K562 (cell line): ENCODE results near the gene SAP30BP.

Experiments
- CBFA2T2 ChIP-seq: fragments of 450-650 bp; conservative IDR thresholded peaks from 2 replicates; pipeline ENCODE4 v1.6.1; 2017; ENCODE audit warnings: mild to moderate bottlenecking
- GATA2 ChIP-seq: sonication (generic); formaldehyde crosslinking; IDR thresholded peaks from 2 replicates; pipeline ENCODE4 v1.4.0; 2020; ENCODE audit warnings: mild to moderate bottlenecking, missing genetic modification reagents
- JUND ChIP-seq, 2 experiments: IDR thresholded peaks; 2 replicates in 1 of 2; 3 replicates in 1 of 2; pipeline ENCODE4 v1.6.1; 2011; ENCODE audit warnings: borderline replicate concordance in 2 of 2, low read depth in 2 of 2, low read length in 2 of 2, improper control_type of control experiment in 1 of 2, missing biosample characterization in 1 of 2, missing genetic modification characterization in 1 of 2, missing genetic modification reagents in 1 of 2
- KDM4B ChIP-seq, 2 experiments: fragments of 450-650 bp in 1 of 2; sonication (generic) in 1 of 2; IDR thresholded peaks; 2 replicates each; pipeline ENCODE4 v1.6.1; 2016 to 2017; ENCODE audit warnings: borderline replicate concordance in 2 of 2, antibody characterized with exemption in 1 of 2, low read depth in 1 of 2, mild to moderate bottlenecking in 1 of 2
- MEF2D ChIP-seq: conservative IDR thresholded peaks from 2 replicates; pipeline ENCODE4 v1.6.1; 2016; ENCODE audit warnings: low read depth, missing genetic modification characterization, missing compliant biosample characterization
- MLX ChIP-seq, 2 experiments: fragments of 450-650 bp in 1 of 2; sonication (generic) in 1 of 2; formaldehyde crosslinking; conservative IDR thresholded peaks; 2 replicates each; pipeline versions ENCODE4 v1.4.0 to v1.8.1; 2020 to 2022; ENCODE audit warnings: mild to moderate bottlenecking in 1 of 2, missing genetic modification reagents in 1 of 2
- PATZ1 ChIP-seq: fragments of 250-450 bp; sonication (Bioruptor Pico); IDR thresholded peaks from 2 replicates; pipeline ENCODE4 v1.5.0; 2020; ENCODE audit warnings: mild to moderate bottlenecking, borderline replicate concordance
- RAD21 ChIP-seq, 2 experiments: fragments of 250-450 bp in 1 of 2; fragments of 450-650 bp in 1 of 2; sonication (Bioruptor Pico) in 1 of 2; formaldehyde crosslinking in 1 of 2; IDR thresholded peaks in 1 of 2; conservative IDR thresholded peaks in 1 of 2; 2 replicates each; pipeline versions ENCODE4 v1.4.0 to v1.8.0; 2020 to 2022; ENCODE audit warnings: mild to moderate bottlenecking in 2 of 2, moderate library complexity in 1 of 2
- RBM39 ChIP-seq: fragments of 200-400 bp; formaldehyde crosslinking; optimal IDR thresholded peaks from 2 replicates; pipeline ENCODE3; 2018; ENCODE audit warnings: low read depth, low read length
- RCOR1 ChIP-seq, 2 experiments: IDR thresholded peaks; 2 replicates each; pipeline ENCODE4 v1.6.1; 2012; ENCODE audit warnings: low read depth in 2 of 2, low read length in 2 of 2, borderline replicate concordance in 1 of 2, improper control_type of control experiment in 1 of 2
- TAF1 ChIP-seq: IDR thresholded peaks from 2 replicates; pipeline ENCODE4 v1.6.1; 2011; ENCODE audit warnings: mild to moderate bottlenecking, low read length, moderate library complexity; ENCODE audit not compliant: insufficient read depth, control insufficient read depth, severe bottlenecking; ENCODE audit errors: extremely low read depth
- ZBTB1 ChIP-seq: sonication (generic); formaldehyde crosslinking; IDR thresholded peaks from 2 replicates; pipeline ENCODE4 v1.8.1; 2023; ENCODE audit warnings: missing genetic modification reagents, low read depth, mild to moderate bottlenecking, borderline replicate concordance
- ZNF134 ChIP-seq: fragments of 250-450 bp; sonication (Bioruptor Pico); conservative IDR thresholded peaks from 2 replicates; pipeline ENCODE4 v1.4.0; 2020
- ZNF778 ChIP-seq: fragments of 450-650 bp; formaldehyde crosslinking; IDR thresholded peaks from 2 replicates; pipeline ENCODE4 v1.4.0; 2020; ENCODE audit warnings: mild to moderate bottlenecking, moderate library complexity

DNA sequence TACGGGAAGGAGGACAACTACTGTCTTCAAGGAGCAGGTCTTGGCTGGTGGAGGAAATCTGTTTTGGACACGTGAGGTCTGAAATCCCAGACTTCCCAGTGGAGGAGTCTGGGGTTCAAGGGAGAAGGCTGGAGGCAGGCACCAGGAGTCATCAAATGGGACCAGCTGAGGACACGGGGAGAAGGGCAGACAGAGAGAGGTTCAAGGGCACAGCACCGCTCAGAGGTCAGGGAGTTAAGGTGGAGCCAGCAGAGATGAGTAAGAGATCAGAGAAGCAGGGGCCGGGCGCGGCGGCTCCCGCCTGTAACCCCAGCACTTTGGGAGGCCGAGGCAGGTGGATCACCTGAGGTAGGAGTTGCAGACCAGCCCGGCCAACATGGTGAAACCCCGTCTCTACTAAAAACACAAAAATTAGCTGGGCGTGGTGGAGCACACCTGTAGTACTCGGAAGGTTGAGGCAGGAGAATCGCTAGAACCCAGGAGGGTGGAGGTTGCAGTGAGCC lies 44.3 kb upstream of the SAP30BP start:
- TF ChIP-seq ZNF134: no peak
- TF ChIP-seq MEF2D: no peak
- no peak for TF ChIP-seq ZNF778
- TF ChIP-seq RAD21 (CRISPR knock-in tag; conservative IDR thresholded peaks at IDR 0.05 in 1 of 2, IDR thresholded peaks at IDR 0.05 in 1 of 2): no peak
- no peak for TF ChIP-seq KDM4B (IDR thresholded peaks at IDR 0.05; ENCODE audit: borderline replicate concordance in 2 of 2, low read depth in 1 of 2)
- no peak for TF ChIP-seq RCOR1 (IDR thresholded peaks at IDR 0.05; ENCODE audit: borderline replicate concordance in 1 of 2, low read depth in 2 of 2, low read length in 2 of 2)
- TF ChIP-seq CBFA2T2: no peak
- no peak for TF ChIP-seq ZBTB1 (CRISPR knock-in tag)
- TF ChIP-seq RBM39: no peak
- TF ChIP-seq JUND (IDR thresholded peaks at IDR 0.05; ENCODE audit: borderline replicate concordance, low read depth, low read length): no peak
- TF ChIP-seq JUND (tag; IDR thresholded peaks at IDR 0.05; ENCODE audit: borderline replicate concordance, low read depth, low read length): no peak
- TF ChIP-seq TAF1: no peak
- no peak for TF ChIP-seq MLX (CRISPR knock-in tag; conservative IDR thresholded peaks at IDR 0.05)
- no peak for TF ChIP-seq PATZ1 (CRISPR knock-in tag)
- no peak for TF ChIP-seq GATA2 (CRISPR knock-in tag)
